GM18517 (cell line): ENCODE results near the gene SLC25A45.
"Not testable (repeated sequence)": the region's sequence is repeated elsewhere in the genome, so short reads cannot be mapped to it uniquely, and the experiment has no call there.

Source experiments
- ATAC-seq: cut with Tn5 transposase; IDR thresholded peaks from one replicate; pipeline ENCODE4 v1.9.1; 2021; ENCODE audit warnings: mild to moderate bottlenecking, moderate library complexity; ENCODE audit not compliant: unreplicated experiment

SLC25A45 gene

DNA sequence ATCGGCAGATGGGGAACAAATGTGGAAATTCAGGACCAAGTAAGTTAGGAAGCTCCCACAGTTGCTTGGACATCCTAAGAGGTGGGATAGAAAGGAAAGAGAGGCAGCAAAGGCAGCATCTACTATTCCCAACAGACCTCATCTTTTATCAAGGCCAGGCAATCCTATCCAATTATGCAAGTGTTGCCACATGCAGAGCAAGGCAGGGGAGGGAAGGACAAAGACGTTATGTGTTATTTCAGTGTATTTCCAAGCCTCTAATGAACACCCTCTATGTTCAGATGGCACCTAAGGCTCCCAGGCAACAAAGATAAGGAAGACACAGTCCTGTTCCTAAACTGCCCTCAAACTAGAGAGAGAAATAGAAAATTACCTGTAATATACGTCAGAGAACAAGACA is 18.7 kb downstream of the SLC25A45 start:
- no peak for ATAC-seq

DNA sequence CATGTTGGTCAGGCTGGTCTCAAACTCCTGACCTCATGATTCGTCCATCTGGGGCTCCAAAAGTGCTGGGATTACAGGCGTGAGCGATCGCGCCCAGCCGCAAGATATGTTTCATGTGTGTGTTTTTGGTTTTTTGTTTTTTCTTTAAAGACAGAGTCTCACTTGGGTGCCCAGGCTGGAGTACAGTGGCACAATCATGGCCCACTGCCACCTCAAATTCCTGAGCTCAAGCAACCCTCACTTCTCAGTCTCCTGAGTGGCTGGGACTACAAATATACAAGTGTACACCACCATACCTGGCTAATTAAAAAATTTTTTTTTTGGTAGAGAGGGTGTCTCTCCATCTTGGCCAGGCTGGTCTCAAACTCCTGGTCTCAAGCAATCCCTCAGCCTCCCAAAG is 19.5 kb downstream of the SLC25A45 start:
- ATAC-seq = no peak

DNA sequence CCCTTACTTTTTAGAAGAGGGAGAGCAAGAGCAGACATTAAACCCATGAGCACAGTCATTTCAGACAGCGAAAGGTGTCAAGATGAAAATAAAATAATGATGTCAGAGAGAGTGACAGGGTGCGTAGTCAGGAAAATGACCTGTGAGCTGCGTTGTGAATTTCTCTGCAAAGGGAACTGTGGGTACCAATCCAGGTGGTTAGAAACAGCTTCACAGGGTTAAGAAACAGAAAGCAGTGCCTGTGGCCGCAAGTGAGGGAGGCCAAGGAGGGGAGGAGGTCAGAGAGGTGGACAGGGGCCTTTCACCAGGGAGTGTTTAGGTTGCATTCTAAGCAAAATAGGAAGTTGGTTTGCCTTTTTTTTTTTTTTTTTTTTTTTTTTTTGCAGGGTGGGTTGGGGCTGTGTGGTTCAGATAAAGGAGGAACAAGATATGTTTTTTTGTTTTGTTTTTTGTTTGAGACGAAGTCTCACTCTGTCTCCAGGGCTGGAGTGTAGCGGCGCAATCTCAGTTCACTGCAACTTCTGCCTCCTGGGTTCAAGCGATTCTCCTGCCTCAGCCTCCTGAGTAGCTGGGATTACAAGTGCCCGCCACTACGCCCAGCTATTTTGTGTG is 20.0 kb downstream of the SLC25A45 start:
- no peak for ATAC-seq

DNA sequence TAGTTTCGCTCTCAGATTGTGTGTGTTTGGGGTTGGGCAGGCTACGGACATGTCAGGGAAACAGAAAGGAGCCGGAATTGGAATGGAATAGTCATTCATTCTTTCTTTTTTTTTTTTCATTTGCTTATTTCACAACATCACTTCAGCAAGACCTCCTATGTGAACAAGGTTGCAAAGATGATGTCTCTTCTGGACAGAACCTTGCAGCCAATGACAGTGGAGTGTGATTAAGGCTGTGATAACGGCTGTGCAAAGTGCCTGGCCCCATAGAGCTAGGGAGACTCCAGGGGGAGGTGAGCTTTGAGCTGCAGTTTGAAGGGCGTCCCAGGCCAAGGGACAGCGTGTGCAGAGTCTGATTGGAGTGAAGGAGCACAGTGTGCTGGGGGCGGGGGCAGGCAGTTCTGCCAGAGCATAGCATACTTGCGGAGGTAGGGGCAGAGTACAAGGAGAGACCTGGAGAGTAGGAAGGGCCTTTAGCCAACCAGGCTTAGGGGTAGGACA is 24.5 kb downstream of the SLC25A45 start:
- no peak for ATAC-seq

DNA sequence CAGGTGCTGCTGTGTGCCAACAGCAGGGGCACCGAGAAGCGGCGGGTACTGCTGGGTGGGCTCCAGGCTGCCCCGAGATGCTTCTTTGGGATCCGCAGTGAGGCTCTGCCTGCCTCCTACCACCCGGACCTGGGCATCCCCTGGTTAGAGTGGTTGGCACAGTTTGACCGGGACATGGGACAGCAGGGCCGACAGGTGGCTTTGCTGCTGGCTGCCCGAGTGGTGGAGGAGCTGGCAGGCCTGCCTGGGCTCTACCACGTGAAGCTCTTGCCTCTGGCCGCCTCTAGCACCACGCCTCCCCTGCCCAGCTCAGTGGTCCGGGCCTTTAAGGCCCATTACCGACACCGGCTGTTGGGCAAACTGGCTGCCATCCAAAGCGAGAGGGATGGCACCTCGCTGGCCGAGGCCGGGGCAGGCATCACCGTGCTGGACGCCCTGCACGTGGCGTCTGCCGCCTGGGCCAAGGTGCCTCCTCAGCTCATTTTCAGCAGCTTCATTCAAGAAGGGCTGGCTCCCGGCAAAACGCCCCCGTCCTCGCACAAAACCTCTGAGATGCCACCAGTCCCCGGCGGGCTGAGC is 26.0 kb downstream of the SLC25A45 start:
- ATAC-seq = no peak

- no peak for ATAC-seq
These were observed 26.6 kb downstream of the SLC25A45 start for GRCh38 chr11:65355776-65356393.

DNA sequence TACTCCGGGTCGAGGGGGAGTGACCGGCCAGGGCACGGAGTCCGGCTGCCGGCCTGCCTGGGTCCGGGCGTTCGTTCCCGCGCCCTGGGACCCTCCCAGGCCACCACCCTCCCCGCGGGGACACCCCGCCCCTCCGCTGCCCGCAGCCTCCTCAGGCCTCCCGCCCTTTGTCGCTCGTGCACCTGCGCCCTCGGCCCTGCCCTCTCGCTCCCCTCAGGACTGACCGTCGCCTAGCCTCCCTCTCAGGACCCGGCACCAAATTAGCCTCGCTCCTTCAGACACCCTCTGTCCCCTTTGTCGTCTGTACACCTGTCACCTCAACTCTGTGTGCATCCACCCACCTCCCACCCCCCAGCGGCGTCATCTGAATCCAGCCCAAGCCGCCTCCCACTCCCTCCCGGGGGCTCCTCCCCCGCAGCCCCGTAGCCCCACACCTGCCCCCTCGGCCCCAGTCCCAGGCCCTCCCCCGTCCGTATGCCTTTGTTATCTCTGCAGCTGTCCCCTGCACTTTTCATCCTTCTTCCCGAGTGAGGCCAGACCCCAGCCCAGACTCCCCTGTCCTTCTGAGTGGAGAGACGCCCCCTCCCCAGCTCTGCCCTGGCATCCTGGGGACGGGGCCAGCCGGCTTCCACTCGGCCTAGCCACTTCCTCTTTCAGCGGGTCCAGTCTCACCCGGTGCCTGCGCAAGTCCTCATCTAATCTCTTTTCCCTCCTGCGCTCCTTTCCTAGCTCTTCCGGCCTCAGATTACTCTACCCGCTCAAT is 27.3 kb downstream of the SLC25A45 start:
- ATAC-seq = no peak

DNA sequence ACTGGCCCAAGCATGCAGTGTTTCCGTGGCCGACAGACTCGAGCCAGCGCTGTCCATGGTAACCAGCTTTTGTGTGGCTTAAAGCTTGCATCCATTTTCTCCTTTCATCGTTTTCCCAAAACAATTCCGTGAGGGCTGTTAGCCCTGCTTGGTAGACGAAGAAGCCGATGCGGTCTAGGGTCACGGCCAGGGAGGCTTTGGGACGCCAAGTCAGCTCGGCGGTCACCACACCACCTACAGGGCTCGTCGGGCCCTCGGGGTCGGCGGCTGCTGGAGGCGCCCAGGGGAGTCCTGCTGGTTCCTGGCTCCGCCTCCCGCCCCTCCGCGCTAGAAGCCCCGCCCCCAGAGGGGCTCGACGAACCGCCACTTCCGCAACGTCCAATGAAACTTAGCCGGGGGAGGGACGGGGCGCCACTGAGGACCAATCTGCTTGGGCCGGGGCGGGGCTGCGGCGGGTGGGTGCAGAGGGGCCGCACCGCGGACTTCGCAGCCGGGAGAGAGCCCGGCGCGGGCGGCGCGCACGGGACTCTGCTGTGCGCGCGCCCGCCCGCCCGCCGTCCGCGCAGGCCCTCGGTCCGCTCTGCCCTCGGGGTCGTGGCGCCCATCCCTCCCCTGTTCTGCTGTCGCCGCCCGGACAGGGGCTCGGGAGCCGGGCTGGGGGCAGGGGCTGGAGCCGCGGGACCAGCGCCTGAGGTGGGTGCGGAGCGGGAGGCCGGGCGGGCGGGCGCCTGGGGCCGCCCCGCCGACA is 28.0 kb downstream of the SLC25A45 start, which contains the start of gene TIGD3:
Gene TIGD3, plus strand, starts transcription at position 487 of the 748 bp plus-strand sequence. CDS start 1,058 bp downstream, outside the sequence.
- no peak for ATAC-seq

- no peak for ATAC-seq
These were observed 28.6 kb downstream of the SLC25A45 start for GRCh38 chr11:65353900-65354264.

DNA sequence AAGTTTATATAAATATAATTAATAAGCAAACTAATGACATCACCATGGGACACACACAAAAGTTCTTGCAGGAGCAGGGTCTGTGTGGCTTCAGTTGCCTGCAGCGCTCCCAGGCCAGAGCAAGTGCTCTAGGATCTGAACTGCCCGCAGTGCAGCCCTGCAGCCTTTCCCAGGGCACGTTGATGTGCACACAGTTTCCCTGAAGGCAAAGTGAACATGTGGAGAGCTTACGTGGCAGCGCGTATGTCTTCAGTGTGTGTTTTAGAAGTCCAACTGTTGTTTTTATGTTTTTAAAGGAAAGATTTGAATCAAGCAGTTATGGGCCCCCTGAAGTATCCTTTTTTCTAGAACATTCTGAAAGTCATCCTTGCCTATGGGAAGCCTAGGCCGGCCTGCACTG is 29.1 kb downstream of the SLC25A45 start:
- ATAC-seq = no peak

DNA sequence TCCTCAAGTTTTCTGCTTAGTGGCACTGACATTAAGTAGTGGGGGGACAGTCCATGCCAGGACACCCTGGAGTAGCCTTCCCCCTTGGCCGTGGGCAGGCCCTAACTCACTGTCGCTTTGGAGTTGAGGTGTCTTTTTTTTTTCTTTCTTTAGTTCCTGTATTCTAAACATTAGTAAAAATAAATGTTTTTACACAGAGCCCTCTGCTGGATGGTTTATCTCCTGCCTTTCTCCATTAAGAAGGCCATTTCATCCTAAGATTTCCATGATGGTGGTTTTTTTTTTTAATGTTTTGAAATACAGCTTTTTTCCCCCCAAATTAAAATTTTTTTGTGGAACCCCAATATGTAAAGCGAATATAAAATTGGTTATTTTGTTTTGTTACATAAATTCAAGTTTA is 29.7 kb downstream of the SLC25A45 start:
- ATAC-seq = no peak

DNA sequence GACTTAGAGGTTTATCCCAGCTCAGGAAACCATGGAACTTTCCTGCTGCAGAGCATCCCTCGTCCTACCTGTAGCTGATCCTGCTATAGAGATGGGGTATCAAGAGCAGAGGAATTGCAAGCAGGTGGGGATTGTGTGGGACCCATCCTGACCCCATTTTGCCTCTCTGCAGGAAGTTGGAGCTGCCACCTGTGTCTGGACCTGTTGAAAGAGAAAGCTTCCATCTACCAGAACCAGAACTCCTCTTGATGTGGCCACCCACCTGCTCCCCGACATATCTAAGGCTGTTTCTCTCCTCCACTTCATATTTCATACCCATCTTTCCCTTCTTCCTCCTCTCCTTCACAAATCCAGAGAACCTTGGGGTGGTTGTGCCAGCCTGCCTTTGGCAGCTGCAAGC is 30.9 kb downstream of the SLC25A45 start:
- ATAC-seq = no peak

- ATAC-seq = no peak
These were observed 40.6 kb downstream of the SLC25A45 start for GRCh38 chr11:65341856-65342255.

- no peak for ATAC-seq
These were observed 42.2 kb downstream of the SLC25A45 start for GRCh38 chr11:65340226-65340625.

DNA sequence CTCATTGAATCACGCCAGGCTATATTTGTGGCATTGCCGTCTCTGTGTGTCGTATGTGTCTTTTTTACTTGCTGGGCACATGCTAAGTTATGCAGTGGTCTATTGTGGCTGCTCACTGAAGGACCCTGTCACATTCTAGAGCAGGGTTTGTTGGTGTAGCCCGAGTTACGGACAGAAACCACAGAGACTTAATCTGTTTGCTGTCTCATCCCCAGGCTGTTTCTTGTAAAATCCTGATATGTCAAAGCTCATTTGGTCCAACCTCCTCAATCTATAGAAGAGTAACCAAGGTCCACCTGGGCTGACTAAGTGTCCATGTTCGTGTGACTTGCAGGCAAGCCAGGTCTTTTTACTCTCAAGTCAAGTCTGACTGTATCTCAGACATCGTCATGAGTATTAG is 43.8 kb downstream of the SLC25A45 start:
- ATAC-seq = no peak

GRCh38 chr11:65334696-65335295 is 47.6 kb downstream of the SLC25A45 start:
- no peak for ATAC-seq

- ATAC-seq = not testable (repeated sequence)
These were observed 49.9 kb downstream of the SLC25A45 start for GRCh38 chr11:65332591-65332990.

DNA sequence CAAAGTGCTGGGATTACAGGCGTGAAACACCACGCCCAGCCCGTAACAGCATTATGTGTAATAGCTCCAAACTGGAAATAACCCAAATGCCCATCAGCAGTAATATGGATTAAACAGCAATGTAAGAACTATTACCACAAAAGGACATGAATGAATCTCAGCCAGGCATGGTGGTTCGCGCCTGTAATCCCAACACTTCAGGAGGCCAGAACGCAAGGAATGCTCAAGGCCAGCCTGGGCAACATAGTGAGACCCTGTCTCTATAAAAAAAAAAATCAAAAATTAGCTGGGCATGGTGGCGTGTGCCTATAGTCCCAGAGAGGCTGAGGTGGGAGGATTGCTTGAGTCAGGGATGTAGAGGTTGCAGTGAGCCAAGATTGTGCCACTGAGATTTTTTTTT is 51.9 kb downstream of the SLC25A45 start:
- ATAC-seq = no peak

GRCh38 chr11:65329944-65330403 is 52.5 kb downstream of the SLC25A45 start:
- no peak for ATAC-seq

DNA sequence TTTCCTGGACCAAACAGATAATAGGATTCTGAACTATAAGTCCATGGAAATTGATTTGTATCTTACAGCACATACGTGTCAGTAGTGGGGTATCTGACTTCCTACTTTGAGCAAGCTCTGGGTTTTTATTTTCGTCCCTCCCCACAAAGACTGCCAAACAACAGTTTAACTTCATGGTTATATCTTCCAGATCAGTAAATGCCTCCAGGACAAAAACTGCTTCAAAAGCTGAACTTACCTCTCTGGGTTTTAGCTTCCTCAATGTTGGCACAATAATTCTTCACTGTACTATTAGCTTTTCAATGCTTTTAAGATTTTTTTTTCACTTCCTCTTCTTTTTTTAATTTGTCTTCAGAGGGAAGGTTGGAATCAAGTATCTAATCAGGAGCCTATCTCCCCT is 53.0 kb downstream of the SLC25A45 start:
- no peak for ATAC-seq
